H1 (cell line): ENCODE results near the gene SOX4. TPM values are rescaled to one million over a fixed set of nuclear protein-coding genes. Genes with fewer than 3 reads are reported as not detected.

Experiments
- CTCF ChIP-seq, 3 experiments: IDR thresholded peaks; 1 replicate in 2 of 3; 2 replicates in 1 of 3; pipeline versions ENCODE4 v1.5.1 to v1.6.1; 2011; ENCODE audit warnings: low read length in 3 of 3, mild to moderate bottlenecking in 3 of 3, inconsistent platforms in 2 of 3, low read depth in 1 of 3, moderate library complexity in 1 of 3; ENCODE audit not compliant: insufficient read depth in 1 of 3; ENCODE audit errors: control extremely low read depth in 1 of 3
- polyA plus RNA-seq, 7 experiments: library from polyadenylated mRNA; depleted of rRNA in 3 of 7; stranded (reverse) in 5 of 7; unstranded in 2 of 7; fragments of >200 nt in 5 of 7; fragments of 200-250 nt in 2 of 7; gene quantifications; 1 replicate in 5 of 7; 2 replicates in 1 of 7; 4 replicates in 1 of 7; pipeline versions ENCODE4 v1.2.1 to v1.2.3, GENCODE V29; 2011 to 2013; ENCODE audit warnings: missing spikeins in 2 of 7, mixed read lengths in 2 of 7
- total RNA-seq: library from RNA; stranded (reverse); fragmentation: NEBNext Ultra II Directional; extraction: Animal tissue kit (Norgen Biotek cat#: 25700); gene quantifications from 2 replicates; pipeline ENCODE4 v1.2.1, GENCODE V29; 2021

Gene SOX4
- total and polyA plus RNA-seq, 2 of the 8 experiments (the other 6 are each of a cell fraction or from before 2014, with no cell fraction given): 14.1 to 169 TPM

- no peak for TF ChIP-seq CTCF (IDR thresholded peaks at IDR 0.05; ENCODE audit: control extremely low read depth in 1 of 3, insufficient read depth in 1 of 3, low read depth in 1 of 3, low read length in 3 of 3)
These were observed 16.4 kb downstream of the SOX4 start (continued) for GRCh38 chr6:21609881-21610329.
